Sigmoid colon (tissue), 3 donors: ENCODE results near the gene SOWAHD.

Source experiments
- CTCF ChIP-seq, 4 experiments: fragments of 450-650 bp in 3 of 4; fragments of 200-600 bp in 1 of 4; IDR thresholded peaks; one replicate each; pipeline ENCODE4 v1.5.1; 2016 to 2019; ENCODE audit warnings: antibody characterized with exemption in 4 of 4, mild to moderate bottlenecking in 3 of 4, moderate library complexity in 2 of 4
- POLR2A ChIP-seq, 2 donors: fragments of 450-650 bp; IDR thresholded peaks; one replicate each; pipeline ENCODE4 v1.6.1; 2016; ENCODE audit warnings: antibody characterized with exemption in 2 of 2, mild to moderate bottlenecking in 2 of 2, moderate library complexity in 2 of 2

DNA sequence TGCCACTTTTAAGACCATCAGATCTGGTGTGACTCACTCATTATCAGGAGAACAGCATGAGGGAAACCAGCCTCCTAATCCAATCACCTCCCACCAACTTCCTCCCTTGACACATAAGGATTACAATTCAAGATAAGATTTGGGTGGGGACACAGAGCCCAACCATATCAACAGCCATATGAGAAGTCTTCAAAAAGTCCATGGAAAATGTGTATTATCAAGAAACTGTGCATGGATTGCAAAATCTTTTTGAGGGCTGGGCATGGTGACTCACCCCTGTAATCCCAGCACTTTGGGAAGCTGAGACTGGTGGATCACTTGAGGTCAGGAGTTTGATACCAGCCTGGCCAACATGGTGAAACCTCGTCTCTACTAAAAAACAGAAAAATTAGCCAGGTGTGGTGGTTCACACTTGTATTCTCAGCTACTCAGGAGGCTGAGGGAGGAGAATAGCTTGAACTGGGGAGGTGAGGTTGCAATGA is 50.8 kb downstream of the SOWAHD start:
- no peak for TF ChIP-seq CTCF (IDR thresholded peaks at IDR 0.05)
- no peak for TF ChIP-seq POLR2A (IDR thresholded peaks at IDR 0.05)
